Measurements from ENCODE around the gene KTN1.

The KTN1 gene

GRCh38 chr14:55574988-55575387 is 5.0 kb upstream of the KTN1 start:
- no peak overlapping the region for H3K27ac ChIP-seq

GRCh38 chr14:55577229-55577628 is 2.8 kb upstream of the KTN1 start:
- no peak for TF ChIP-seq ZFX (IDR thresholded peaks at IDR 0.05; ENCODE audit: borderline replicate concordance)
- TF ChIP-seq, protein P1, sequence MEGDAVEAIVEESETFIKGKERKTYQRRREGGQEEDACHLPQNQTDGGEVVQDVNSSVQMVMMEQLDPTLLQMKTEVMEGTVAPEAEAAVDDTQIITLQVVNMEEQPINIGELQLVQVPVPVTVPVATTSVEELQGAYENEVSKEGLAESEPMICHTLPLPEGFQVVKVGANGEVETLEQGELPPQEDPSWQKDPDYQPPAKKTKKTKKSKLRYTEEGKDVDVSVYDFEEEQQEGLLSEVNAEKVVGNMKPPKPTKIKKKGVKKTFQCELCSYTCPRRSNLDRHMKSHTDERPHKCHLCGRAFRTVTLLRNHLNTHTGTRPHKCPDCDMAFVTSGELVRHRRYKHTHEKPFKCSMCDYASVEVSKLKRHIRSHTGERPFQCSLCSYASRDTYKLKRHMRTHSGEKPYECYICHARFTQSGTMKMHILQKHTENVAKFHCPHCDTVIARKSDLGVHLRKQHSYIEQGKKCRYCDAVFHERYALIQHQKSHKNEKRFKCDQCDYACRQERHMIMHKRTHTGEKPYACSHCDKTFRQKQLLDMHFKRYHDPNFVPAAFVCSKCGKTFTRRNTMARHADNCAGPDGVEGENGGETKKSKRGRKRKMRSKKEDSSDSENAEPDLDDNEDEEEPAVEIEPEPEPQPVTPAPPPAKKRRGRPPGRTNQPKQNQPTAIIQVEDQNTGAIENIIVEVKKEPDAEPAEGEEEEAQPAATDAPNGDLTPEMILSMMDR (IDR thresholded peaks at IDR 0.05), result no peak
- no peak overlapping the region for H3K27ac ChIP-seq

More at GRCh38 chr14:55574988-55575387, 5.0 kb upstream of the KTN1 start:
- TF ChIP-seq, protein P1 (IDR thresholded peaks at IDR 0.05), result no peak
- no peak for TF ChIP-seq ZFX (IDR thresholded peaks at IDR 0.05; ENCODE audit: borderline replicate concordance)

- TF ChIP-seq, protein P1 (IDR thresholded peaks at IDR 0.05), result no peak
- TF ChIP-seq ZFX (IDR thresholded peaks at IDR 0.05; ENCODE audit: borderline replicate concordance), result no peak
- no peak overlapping the region for H3K27ac ChIP-seq
Observed at GRCh38 chr14:55578511-55578910, 1.5 kb upstream of the KTN1 start.

DNA sequence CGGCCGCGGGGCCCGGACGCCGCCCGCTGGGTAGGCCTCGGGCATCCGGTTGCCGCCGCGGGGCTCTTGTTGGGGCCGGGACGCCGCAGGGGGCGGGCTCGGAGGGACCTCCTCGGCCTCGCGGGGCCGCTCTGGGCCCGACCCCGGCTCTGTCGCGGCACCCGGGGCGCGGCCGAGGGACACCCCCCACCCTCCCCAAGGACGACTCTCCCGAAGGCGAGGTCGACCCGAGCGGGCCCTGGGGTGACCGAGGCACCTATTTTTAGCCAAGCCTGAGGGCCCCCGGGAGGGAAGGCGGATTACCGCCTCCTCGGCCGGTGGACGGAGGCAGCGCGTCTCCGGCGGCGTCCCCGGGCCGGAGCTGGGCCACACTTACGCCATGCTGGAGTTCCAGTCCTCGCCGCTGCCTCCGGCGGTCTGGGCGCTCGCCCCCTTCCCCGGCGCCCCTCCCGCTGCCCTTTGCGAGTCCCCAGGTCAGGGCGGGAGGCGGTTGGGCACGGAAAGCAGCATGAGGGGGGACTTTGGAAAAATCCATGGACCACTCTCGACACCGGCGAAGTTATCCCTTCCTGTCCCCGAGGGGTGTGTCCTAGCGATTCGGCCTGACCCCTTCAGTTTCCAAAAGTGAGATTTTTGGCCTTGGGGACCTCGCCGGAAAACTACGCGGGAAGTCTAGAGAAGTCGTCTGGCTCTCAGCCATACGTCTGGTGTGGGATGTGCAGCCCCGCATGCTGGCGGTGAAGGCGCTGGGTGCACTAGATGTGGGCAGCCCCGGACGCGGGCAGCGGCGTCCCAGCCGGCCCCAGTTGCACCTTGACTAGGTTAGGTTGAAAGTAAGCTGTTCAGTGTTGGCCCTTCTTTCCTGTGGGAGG is 699 bp downstream of the KTN1 start:
- TF ChIP-seq, protein P1 (IDR thresholded peaks at IDR 0.05), result no peak
- no peak for TF ChIP-seq ZFX (IDR thresholded peaks at IDR 0.05; ENCODE audit: borderline replicate concordance)
- peak overlapping the region; percentile 74 for H3K27ac ChIP-seq

DNA sequence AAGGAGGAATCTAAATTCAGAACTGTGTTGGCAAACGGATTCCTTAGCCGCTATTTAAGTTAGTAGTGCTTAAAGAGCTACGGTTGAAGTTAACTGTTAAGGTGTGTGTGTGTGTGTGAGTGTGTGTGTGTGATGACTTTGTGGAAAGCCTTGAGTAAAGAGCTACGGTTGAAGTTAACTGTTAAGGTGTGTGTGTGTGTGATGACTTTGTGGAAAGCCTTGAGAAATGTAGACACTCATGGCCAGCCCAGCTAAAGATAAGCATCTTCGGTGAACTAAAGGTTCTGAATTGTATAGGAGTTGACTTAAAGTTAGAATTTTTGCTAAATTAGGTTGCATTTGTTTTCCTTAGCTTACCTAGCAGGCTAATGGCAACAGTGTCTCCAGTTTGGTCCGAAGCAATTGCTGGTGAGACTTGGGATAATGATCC is 1.4 kb downstream of the KTN1 start:
- peak overlapping the region; percentile 74 for H3K27ac ChIP-seq
- TF ChIP-seq, protein P1 (IDR thresholded peaks at IDR 0.05), result no peak
- TF ChIP-seq ZFX (IDR thresholded peaks at IDR 0.05; ENCODE audit: borderline replicate concordance), result no peak

DNA sequence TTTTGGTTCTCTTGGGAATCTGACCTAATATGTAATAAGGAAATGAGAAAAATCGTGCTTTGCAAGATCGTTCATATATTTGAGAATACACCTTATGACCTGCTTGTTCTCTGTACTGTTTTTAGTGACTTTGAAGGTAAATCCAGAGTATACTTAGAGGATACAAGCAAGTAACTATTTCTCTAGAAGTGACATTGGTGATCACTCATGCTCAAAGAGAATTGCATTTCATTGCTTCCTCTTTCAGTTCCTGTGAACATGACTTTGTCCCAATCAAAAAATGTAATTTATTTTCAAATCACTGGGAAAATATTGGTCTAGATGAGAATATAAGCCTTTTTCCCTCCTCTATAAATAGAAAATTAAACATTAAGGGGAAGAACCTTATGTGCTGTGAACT is 2.7 kb downstream of the KTN1 start:
- no peak overlapping the region for H3K27ac ChIP-seq
- TF ChIP-seq, protein P1 (IDR thresholded peaks at IDR 0.05), result no peak
- no peak for TF ChIP-seq ZFX (IDR thresholded peaks at IDR 0.05; ENCODE audit: borderline replicate concordance)

DNA sequence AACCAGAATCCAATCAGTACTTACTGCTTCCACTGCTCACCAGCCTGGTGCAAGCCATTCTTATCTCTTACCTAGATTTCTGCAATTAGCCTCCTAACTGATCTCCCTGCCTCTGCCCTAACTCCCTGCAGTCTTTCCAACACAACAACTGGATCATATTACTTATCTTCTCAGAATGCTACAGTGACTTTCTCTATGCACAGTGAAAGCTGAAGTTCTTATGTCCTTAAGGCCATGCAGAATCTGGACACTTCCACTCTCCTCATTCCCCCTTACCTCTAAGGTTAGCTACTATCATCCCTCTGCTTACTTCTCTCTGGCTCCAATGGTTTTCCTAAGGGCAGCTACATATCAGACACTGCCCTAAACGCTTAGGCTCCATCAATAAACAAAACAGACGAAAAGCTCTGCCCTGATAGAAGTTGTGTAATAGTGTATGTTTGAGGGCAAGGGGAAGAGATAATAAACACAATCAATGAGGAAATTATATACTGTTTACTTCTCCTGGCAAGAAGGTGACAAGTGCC is 4.0 kb downstream of the KTN1 start:
- TF ChIP-seq, protein P1 (IDR thresholded peaks at IDR 0.05), result no peak
- TF ChIP-seq ZFX (IDR thresholded peaks at IDR 0.05; ENCODE audit: borderline replicate concordance), result no peak
- H3K27ac ChIP-seq, result no peak overlapping the region

Data from 22Rv1 (cell line).